GM03348 (cell line): ENCODE data around the gene SMIM41.

ENCODE experiments used
- DNase-seq: peaks from one replicate; pipeline ENCODE4 v3.0.0; 2012; ENCODE audit warnings: low spot score

SMIM41 gene

GRCh38 chr12:52122540-52122871, 43.0 kb downstream of the SMIM41 start:
- DNase-seq = no peak

- peak; percentile 3 for DNase-seq
Observed at GRCh38 chr12:52122904-52123303, 43.4 kb downstream of the SMIM41 start.

GRCh38 chr12:52123487-52124186, 44.1 kb downstream of the SMIM41 start:
- peak; percentile 1 for DNase-seq

GRCh38 chr12:52125476-52125900, 46.0 kb downstream of the SMIM41 start:
- peak; percentile 2 for DNase-seq

- DNase-seq = peak; percentile 4
Observed at GRCh38 chr12:52126050-52126604, 46.6 kb downstream of the SMIM41 start.

- no peak for DNase-seq
Observed at GRCh38 chr12:52126605-52127578, 47.4 kb downstream of the SMIM41 start.

- peak; percentile 1 for DNase-seq
Observed at GRCh38 chr12:52127683-52128450, 48.4 kb downstream of the SMIM41 start.

- DNase-seq = no peak
Observed at GRCh38 chr12:52130711-52131110, 51.2 kb downstream of the SMIM41 start.

GRCh38 chr12:52132754-52133161, 53.3 kb downstream of the SMIM41 start:
- no peak for DNase-seq

GRCh38 chr12:52137746-52138145, 58.2 kb downstream of the SMIM41 start:
- DNase-seq = no peak

- DNase-seq = no peak
Observed at GRCh38 chr12:52139147-52139546, 59.6 kb downstream of the SMIM41 start.

- peak; percentile 54 for DNase-seq
Observed at GRCh38 chr12:52139579-52140062, 60.1 kb downstream of the SMIM41 start.

GRCh38 chr12:52141306-52141705, 61.8 kb downstream of the SMIM41 start:
- no peak for DNase-seq

- DNase-seq = no peak
Observed at GRCh38 chr12:52141875-52142274, 62.4 kb downstream of the SMIM41 start.

- no peak for DNase-seq
Observed at GRCh38 chr12:52142431-52142830, 62.9 kb downstream of the SMIM41 start.

GRCh38 chr12:52144512-52145227, 65.2 kb downstream of the SMIM41 start:
- DNase-seq = no peak

GRCh38 chr12:52145228-52146088, 66.0 kb downstream of the SMIM41 start:
- no peak for DNase-seq

- DNase-seq = no peak
Observed at GRCh38 chr12:52146089-52146821, 66.8 kb downstream of the SMIM41 start.

GRCh38 chr12:52146822-52147366, 67.4 kb downstream of the SMIM41 start:
- DNase-seq = no peak
